HepG2 (cell line): Measurements from ENCODE around the gene HPS3.

ENCODE experiments used
- HIC2 ChIP-seq: sonication (generic); formaldehyde crosslinking; IDR thresholded peaks from 2 replicates; pipeline ENCODE4 v1.9.0; 2022; ENCODE audit warnings: low read depth, missing genetic modification reagents
- HOXA7 ChIP-seq: sonication (generic); formaldehyde crosslinking; IDR thresholded peaks from 2 replicates; pipeline ENCODE4 v1.8.1; 2022; ENCODE audit warnings: mild to moderate bottlenecking, missing genetic modification reagents, moderate library complexity
- MXI1 ChIP-seq: IDR thresholded peaks from 3 replicates; pipeline ENCODE4 v1.6.1; 2012; ENCODE audit warnings: low read depth, low read length, inconsistent platforms, borderline replicate concordance
- MYC ChIP-seq: sonication (generic); formaldehyde crosslinking; IDR thresholded peaks from 2 replicates; pipeline ENCODE4 v1.9.0; 2021; ENCODE audit warnings: missing genetic modification reagents, borderline replicate concordance
- PHB2 ChIP-seq: fragments of 450-650 bp; IDR thresholded peaks from 2 replicates; pipeline ENCODE4 v1.6.1; 2018; ENCODE audit not compliant: partially characterized antibody
- PPARG ChIP-seq: conservative IDR thresholded peaks from 2 replicates; pipeline ENCODE4 v1.6.1; 2016; ENCODE audit warnings: missing biosample characterization, missing genetic modification reagents
- ZNF10 ChIP-seq: sonication (generic); formaldehyde crosslinking; IDR thresholded peaks from 2 replicates; pipeline ENCODE4 v1.4.0; 2020; ENCODE audit warnings: mild to moderate bottlenecking, low read depth, missing genetic modification reagents, borderline replicate concordance
- ZNF143 ChIP-seq: sonication (generic); formaldehyde crosslinking; IDR thresholded peaks from 2 replicates; pipeline ENCODE4 v1.4.0; 2020; ENCODE audit warnings: missing genetic modification reagents
- ZNF431 ChIP-seq: sonication (generic); formaldehyde crosslinking; IDR thresholded peaks from 2 replicates; pipeline ENCODE4 v1.9.0; 2022; ENCODE audit warnings: missing genetic modification reagents, low read depth, mild to moderate bottlenecking, borderline replicate concordance
- ZNF577 ChIP-seq: sonication (generic); formaldehyde crosslinking; IDR thresholded peaks from 2 replicates; pipeline ENCODE4 v1.4.0; 2020; ENCODE audit warnings: mild to moderate bottlenecking, low read depth, missing genetic modification reagents, borderline replicate concordance
- ZNF615 ChIP-seq: sonication (generic); formaldehyde crosslinking; IDR thresholded peaks from 2 replicates; pipeline ENCODE4 v1.5.0; 2020; ENCODE audit warnings: mild to moderate bottlenecking, missing genetic modification reagents, borderline replicate concordance
- TF ChIP-seq, protein P1 (sequence below): sonication (generic); formaldehyde crosslinking; IDR thresholded peaks from 2 replicates; pipeline ENCODE4 v1.8.0; 2022; ENCODE audit warnings: missing genetic modification reagents, mild to moderate bottlenecking, borderline replicate concordance

- no peak for TF ChIP-seq ZNF577
- TF ChIP-seq PPARG (CRISPR knock-in tag): no peak
- no peak for TF ChIP-seq ZNF615 (CRISPR knock-in tag)
- TF ChIP-seq, protein P1, sequence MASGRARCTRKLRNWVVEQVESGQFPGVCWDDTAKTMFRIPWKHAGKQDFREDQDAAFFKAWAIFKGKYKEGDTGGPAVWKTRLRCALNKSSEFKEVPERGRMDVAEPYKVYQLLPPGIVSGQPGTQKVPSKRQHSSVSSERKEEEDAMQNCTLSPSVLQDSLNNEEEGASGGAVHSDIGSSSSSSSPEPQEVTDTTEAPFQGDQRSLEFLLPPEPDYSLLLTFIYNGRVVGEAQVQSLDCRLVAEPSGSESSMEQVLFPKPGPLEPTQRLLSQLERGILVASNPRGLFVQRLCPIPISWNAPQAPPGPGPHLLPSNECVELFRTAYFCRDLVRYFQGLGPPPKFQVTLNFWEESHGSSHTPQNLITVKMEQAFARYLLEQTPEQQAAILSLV (CRISPR knock-in tag): no peak
- TF ChIP-seq ZNF10 (CRISPR knock-in tag): no peak
- TF ChIP-seq PHB2: no peak
- TF ChIP-seq ZNF431 (CRISPR knock-in tag): no peak
- no peak for TF ChIP-seq HOXA7 (CRISPR knock-in tag)
- TF ChIP-seq MXI1: no peak
- TF ChIP-seq HIC2 (CRISPR knock-in tag): no peak
- TF ChIP-seq ZNF143 (CRISPR knock-in tag): no peak
- TF ChIP-seq MYC (CRISPR knock-in tag): no peak
Observed at GRCh38 chr3:149212386-149212785, 82.9 kb downstream of the HPS3 start.
